Spleen (tissue), 7 donors: ENCODE results near the gene ALPP.

Source experiments
- CTCF ChIP-seq, 11 experiments: fragments of 200-600 bp in 7 of 11; fragments of 450-650 bp in 4 of 11; sonication (generic) in 4 of 11; IDR thresholded peaks in 8 of 11; conservative IDR thresholded peaks in 3 of 11; 1 replicate in 7 of 11; 2 replicates in 4 of 11; pipeline versions ENCODE4 v1.4.0 to v1.8.0; 2016 to 2021; ENCODE audit warnings: antibody characterized with exemption in 11 of 11, inconsistent platforms in 4 of 11, mild to moderate bottlenecking in 1 of 11
- POLR2A ChIP-seq, 3 donors: fragments of 450-650 bp; IDR thresholded peaks; one replicate each; pipeline ENCODE4 v1.5.1; 2017; ENCODE audit warnings: antibody characterized with exemption in 3 of 3, mild to moderate bottlenecking in 1 of 3
- donor health status: DM: no; HTN: no; CAD: no; lungs with moderate emphysema.
- donor health status: DM: no; HTN: no; CAD: no.
- donor health status: DM: no; HTN: no; CAD: no.

- TF ChIP-seq CTCF (IDR thresholded peaks at IDR 0.05 in 8 of 11, conservative IDR thresholded peaks at IDR 0.05 in 3 of 11) (no peak), POLR2A (IDR thresholded peaks at IDR 0.05) (no peak)
Observed at GRCh38 chr2:232416521-232417470, 38.2 kb downstream of the ALPP start.
